Measurements from ENCODE around the gene ERC2. TPM values are rescaled to one million over a fixed set of nuclear protein-coding genes. Genes with fewer than 3 reads are reported as not detected.

Gene ERC2
- polyA plus RNA-seq, 2 of the 4 experiments (the other 2 are of a cell fraction), result 0.16 TPM; not detected in 1

DNA sequence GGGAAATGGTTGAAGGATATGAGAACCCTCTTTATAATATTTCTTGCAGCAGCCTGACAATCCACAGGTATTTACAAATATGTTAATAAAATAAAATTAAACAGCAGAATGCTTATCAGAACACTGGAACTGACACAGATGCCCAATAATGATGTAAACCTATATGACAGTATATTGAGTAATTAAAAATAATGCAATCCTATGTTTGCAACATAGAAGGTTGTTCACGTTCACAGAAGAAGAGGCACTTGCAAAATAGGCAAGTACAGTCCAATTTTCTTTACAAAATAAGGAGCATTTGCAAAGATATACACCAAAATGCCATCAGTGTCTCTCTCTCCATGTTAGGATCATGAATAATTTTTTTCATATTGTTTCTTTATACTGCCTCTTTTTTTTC lies 584.2 kb downstream of the ERC2 start:
- Histone ChIP-seq H3K27ac (no peak overlapping the region), H3K4me3 (no peak overlapping the region), H3K4me2 (no peak overlapping the region), H3K4me1 (no peaks in the 10 kb centered on the region; the same call in 2 of the 3 replicates), H3K9me3 (no peaks in the 10 kb centered on the region)
- FAIRE-seq (no peak), DNase-seq (ENCODE audit: low read depth in 1 of 2, low spot score in 1 of 2) (no peak), ATAC-seq (no peak)
- TF ChIP-seq BHLHE40 (IDR thresholded peaks at IDR 0.05; ENCODE audit: low read depth, low read length) (no peak), ZSCAN20 (CRISPR knock-in tag; IDR thresholded peaks at IDR 0.05) (no peak), HOXA7 (CRISPR knock-in tag; IDR thresholded peaks at IDR 0.05) (no peak), MAFK (IDR thresholded peaks at IDR 0.05; ENCODE audit: partially characterized antibody) (no peak), ZC3H11A (IDR thresholded peaks at IDR 0.05) (no peak), TP53 (CRISPR knock-in tag; IDR thresholded peaks at IDR 0.05) (no peak), RAD21 (conservative IDR thresholded peaks at IDR 0.05 in 1 of 2, IDR thresholded peaks at IDR 0.05 in 1 of 2) (no peak), RNF2 (IDR thresholded peaks at IDR 0.05; ENCODE audit: borderline replicate concordance, low read depth) (no peak), HOXB13 (CRISPR knock-in tag; IDR thresholded peaks at IDR 0.05; ENCODE audit: low read depth) (no peak), JUNB (IDR thresholded peaks at IDR 0.05) (no peak), TFCP2L1 (CRISPR knock-in tag; IDR thresholded peaks at IDR 0.05) (no peak), RARB (CRISPR knock-in tag; IDR thresholded peaks at IDR 0.05) (no peak), EHMT2 (IDR thresholded peaks at IDR 0.05; ENCODE audit: low read depth) (no peak), FOSB (CRISPR knock-in tag; IDR thresholded peaks at IDR 0.05) (no peak)
- TF ChIP-seq, protein P1, sequence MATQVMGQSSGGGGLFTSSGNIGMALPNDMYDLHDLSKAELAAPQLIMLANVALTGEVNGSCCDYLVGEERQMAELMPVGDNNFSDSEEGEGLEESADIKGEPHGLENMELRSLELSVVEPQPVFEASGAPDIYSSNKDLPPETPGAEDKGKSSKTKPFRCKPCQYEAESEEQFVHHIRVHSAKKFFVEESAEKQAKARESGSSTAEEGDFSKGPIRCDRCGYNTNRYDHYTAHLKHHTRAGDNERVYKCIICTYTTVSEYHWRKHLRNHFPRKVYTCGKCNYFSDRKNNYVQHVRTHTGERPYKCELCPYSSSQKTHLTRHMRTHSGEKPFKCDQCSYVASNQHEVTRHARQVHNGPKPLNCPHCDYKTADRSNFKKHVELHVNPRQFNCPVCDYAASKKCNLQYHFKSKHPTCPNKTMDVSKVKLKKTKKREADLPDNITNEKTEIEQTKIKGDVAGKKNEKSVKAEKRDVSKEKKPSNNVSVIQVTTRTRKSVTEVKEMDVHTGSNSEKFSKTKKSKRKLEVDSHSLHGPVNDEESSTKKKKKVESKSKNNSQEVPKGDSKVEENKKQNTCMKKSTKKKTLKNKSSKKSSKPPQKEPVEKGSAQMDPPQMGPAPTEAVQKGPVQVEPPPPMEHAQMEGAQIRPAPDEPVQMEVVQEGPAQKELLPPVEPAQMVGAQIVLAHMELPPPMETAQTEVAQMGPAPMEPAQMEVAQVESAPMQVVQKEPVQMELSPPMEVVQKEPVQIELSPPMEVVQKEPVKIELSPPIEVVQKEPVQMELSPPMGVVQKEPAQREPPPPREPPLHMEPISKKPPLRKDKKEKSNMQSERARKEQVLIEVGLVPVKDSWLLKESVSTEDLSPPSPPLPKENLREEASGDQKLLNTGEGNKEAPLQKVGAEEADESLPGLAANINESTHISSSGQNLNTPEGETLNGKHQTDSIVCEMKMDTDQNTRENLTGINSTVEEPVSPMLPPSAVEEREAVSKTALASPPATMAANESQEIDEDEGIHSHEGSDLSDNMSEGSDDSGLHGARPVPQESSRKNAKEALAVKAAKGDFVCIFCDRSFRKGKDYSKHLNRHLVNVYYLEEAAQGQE (IDR thresholded peaks at IDR 0.05), result no peak
- TF ChIP-seq, protein P2, sequence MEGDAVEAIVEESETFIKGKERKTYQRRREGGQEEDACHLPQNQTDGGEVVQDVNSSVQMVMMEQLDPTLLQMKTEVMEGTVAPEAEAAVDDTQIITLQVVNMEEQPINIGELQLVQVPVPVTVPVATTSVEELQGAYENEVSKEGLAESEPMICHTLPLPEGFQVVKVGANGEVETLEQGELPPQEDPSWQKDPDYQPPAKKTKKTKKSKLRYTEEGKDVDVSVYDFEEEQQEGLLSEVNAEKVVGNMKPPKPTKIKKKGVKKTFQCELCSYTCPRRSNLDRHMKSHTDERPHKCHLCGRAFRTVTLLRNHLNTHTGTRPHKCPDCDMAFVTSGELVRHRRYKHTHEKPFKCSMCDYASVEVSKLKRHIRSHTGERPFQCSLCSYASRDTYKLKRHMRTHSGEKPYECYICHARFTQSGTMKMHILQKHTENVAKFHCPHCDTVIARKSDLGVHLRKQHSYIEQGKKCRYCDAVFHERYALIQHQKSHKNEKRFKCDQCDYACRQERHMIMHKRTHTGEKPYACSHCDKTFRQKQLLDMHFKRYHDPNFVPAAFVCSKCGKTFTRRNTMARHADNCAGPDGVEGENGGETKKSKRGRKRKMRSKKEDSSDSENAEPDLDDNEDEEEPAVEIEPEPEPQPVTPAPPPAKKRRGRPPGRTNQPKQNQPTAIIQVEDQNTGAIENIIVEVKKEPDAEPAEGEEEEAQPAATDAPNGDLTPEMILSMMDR (IDR thresholded peaks at IDR 0.05), result no peak
- ChIA-PET CTCF (no interaction called here), POLR2A (no interaction called here)
- WGBS (ENCODE audit: missing lambda C conversion rate), result 19% methylated on average over 1 of the region's 1 CpG

DNA sequence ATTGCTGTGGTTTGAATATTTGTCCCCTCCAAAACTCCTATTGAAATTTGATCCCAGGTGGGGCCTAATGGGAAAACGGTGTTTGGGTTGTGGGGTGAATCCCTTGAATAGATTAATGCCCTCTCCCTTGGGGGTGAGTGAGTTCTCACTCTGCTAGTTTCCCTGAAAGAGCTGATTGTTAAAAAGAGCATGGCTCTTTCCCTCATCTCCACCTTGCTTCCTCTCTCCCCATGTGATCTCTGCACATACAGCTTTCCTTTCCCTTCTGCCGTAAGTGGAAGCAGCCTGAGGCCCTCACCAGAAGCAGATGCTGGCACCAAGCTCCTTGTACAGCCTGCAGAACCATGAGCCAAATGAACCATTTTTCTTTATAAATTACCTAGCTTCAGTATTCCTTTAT lies 586.3 kb downstream of the ERC2 start:
- CTCF ChIA-PET, result no interaction called here
- no peaks in the 10 kb centered on the region for H3K9me3 ChIP-seq
- DNase-seq (ENCODE audit: low read depth in 1 of 2, low spot score in 1 of 2) (no peak), FAIRE-seq (no peak), ATAC-seq (no peak)
- TF ChIP-seq, protein P3, sequence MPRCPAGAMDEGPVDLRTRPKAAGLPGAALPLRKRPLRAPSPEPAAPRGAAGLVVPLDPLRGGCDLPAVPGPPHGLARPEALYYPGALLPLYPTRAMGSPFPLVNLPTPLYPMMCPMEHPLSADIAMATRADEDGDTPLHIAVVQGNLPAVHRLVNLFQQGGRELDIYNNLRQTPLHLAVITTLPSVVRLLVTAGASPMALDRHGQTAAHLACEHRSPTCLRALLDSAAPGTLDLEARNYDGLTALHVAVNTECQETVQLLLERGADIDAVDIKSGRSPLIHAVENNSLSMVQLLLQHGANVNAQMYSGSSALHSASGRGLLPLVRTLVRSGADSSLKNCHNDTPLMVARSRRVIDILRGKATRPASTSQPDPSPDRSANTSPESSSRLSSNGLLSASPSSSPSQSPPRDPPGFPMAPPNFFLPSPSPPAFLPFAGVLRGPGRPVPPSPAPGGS (IDR thresholded peaks at IDR 0.05), result no peak
- TF ChIP-seq RARB (CRISPR knock-in tag; IDR thresholded peaks at IDR 0.05) (no peak), RFX5 (IDR thresholded peaks at IDR 0.05) (no peak)
- TF ChIP-seq, protein P4, sequence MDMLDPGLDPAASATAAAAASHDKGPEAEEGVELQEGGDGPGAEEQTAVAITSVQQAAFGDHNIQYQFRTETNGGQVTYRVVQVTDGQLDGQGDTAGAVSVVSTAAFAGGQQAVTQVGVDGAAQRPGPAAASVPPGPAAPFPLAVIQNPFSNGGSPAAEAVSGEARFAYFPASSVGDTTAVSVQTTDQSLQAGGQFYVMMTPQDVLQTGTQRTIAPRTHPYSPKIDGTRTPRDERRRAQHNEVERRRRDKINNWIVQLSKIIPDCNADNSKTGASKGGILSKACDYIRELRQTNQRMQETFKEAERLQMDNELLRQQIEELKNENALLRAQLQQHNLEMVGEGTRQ (IDR thresholded peaks at IDR 0.05), result no peak
- no peak overlapping the region for H3K4me2 ChIP-seq
- H3K4me3 ChIP-seq, result no peak overlapping the region
- H3K27ac ChIP-seq, result no peak overlapping the region
- POLR2A ChIA-PET, result no interaction called here
- H3K4me1 ChIP-seq, result no peaks in the 10 kb centered on the region; the same call in 2 of the 3 replicates
- WGBS (ENCODE audit: missing lambda C conversion rate), result 43% methylated on average over 2 of the region's 2 CpGs
